Fibroblast of upper back skin (primary cell): ENCODE results near the gene AMMECR1.
A peak's percentile ranks its signal among the peaks of the same experiment; 100 is the strongest.

Experiments used
- DNase-seq: peaks from one replicate; pipeline ENCODE4 v3.0.0-alpha.2; 2013

Gene AMMECR1

DNA sequence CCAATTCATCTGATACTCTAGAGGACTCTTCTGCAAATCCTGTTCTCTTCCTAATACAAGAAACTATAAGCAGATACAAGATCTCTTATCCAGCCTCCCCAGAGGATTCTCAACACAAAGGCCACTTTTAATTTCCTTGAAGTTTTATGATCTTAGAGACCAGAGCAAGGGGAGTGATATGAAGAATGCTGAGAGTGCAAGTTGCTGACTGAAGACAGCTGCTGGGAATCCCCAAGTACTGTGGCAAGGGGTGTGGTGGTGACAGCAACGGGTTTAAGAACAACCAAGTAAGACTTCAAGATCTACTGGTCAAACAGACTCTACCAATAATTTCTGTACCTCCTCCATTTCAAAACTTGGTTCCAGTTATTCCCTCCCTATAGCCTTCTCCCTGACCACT is 7.0 kb downstream of the AMMECR1 start:
- no peak for DNase-seq

DNA sequence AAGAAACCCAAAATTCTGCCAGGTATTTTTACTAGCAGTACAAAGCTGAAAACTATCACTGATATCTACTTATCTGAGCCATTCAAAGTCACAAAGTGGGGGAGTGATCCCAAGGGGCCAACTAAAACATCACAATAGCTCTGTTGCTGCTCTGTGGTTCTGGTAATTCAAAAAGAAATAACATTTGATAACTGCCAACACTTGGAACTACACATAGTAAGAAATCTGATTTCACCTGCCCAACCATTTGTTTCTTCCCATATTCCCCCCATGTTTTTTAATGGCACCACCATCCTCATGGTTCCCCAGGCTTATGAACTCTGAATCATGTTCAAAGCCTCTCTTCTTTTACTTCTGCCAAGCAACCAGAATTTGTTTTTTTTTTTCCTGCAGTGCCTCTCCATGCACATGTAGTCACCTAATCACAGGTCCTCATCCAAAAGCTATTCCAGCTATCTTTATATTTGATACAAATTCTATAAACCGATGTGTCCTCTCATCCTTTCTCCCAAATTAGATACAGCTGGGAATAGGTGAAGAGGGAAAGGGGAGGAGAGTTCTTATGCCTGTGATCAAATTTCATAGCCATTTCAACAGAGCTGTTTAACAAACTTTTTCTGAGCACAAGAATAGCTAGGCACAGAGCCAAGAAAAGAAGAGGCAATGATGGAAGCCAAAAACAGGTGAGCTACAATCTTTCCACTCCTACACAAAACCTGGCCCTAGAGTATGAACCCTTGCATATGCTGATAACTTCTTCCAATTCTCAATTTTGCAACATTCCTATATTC is 7.7 kb downstream of the AMMECR1 start:
- DNase-seq: no peak

DNA sequence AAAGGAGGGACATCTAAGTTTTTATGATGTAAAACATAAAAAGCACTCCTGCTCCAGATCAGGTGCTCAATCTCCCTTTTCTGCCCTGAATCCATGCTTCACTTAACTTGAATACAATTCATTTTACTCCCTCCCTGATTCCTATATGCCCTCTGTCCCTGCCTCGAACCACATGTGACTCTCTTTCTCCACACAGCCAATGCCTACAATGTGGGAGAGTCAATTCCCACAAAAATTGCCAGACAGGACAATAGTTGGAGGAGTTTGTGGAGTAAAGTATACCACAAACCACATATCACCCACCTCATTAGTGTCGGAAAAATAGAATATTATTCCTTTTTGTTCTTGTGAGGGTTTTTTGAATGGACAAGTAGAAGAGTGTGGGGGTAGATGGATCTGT is 9.7 kb downstream of the AMMECR1 start:
- no peak for DNase-seq

DNA sequence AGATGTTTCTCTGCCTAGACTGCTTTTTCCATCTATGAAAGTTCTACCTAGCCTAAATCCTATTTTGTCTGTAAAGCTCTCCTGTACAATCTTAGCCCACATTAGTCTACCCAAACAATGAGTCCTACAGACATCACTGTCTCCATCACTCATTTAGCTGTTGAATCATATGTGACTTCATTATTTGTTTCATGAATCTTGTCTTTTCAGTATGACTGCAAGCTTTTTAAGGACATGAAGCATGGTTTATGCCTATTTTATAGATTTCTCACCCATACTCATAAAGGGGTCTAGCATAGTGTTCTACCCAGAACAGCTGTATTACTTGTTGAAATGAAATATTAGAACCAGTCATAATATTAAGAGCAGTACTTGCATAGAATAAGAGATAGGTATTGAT is 13.0 kb downstream of the AMMECR1 start:
- no peak for DNase-seq

DNA sequence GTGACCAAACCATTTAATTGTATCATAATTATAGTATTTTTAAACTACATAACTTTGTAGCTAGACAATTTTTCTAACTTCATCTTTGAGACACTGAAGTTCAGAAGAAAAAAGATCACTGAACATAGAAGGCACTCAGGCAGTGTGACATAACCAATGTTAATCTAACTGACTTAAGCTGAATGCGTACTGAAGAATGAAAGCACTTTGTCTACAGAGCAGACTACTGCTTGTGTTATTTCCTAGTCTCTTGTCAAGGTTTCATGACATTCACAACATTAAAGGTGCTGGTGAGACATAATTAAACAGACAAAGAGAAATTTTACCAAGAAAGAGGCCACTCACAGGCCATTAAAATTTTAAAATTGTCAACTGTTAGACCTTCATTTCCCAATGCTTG is 13.5 kb downstream of the AMMECR1 start:
- no peak for DNase-seq

DNA sequence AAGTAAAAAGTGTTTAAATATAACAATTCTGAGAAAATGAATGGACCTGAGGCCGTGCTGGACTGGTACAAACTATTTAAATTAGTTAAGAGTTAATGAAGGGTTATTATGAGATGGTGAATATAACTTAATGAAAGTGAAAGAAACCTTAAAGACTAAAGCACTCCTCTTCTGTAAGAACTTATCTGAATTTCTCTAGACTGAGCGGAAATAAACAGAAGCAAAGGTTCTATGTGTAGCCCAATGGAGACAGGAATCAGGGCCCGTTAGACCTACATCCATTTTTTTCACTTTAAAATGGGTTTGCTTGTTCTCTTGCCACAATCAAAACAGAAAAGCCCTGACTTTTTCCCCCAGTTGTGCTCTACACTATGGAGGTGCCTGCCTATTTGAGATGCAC is 14.9 kb downstream of the AMMECR1 start:
- no peak for DNase-seq

DNA sequence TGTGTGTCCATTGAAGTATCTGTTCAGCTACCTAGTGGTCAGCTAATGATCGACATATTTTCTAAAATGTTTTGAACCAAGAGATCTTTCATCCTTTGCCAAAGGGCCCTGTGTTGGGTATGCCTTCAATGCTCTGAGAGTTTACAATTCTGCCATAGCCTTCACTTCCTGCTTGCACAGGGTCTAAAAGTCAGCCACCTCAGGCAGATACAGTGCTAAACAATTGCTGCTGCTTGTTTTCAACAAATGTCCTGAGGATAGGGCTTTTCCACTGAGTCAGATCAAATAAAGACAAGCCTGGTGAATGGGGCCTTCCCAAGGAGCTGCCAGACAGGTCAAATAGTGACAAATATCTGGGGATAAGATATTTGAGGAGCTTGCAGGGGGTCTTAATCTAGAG is 16.7 kb downstream of the AMMECR1 start:
- no peak for DNase-seq

DNA sequence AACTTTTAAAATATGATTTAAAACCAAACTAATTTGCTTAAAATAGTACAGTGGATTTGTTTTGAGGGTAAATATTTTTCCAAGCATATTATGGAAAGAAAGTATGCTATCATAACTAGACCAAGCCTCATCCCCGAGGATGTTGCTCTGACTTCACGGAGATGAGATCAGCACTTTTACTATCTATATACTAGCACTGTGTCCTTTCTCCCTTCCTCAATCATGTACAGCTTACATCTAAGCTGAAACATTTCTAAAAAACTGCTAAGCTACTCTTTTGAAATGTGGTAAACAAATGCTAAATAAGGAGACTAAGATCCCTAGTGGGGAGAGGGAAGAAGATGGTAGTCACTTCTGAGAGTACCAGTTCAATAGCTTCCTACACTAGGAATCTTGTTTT is 23.8 kb downstream of the AMMECR1 start:
- no peak for DNase-seq

DNA sequence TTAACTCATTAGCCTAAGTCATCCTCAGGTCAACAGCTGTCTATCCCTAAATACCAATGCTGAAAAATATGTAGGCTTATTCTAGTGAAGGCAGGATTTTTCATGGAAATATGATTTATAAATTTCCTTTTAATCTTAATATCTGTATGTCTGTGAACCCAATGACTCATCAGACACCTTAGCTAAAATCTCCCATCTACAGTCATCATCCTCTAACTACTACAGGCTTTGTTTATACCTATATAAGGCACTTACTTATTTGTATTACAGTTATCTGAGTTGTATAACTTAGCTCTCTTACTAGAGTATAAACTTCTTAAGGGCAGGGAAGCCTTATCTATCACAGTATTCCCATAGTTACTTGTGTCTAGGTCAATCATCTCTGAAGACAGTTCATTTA is 24.2 kb downstream of the AMMECR1 start:
- peak; percentile 33 for DNase-seq

DNA sequence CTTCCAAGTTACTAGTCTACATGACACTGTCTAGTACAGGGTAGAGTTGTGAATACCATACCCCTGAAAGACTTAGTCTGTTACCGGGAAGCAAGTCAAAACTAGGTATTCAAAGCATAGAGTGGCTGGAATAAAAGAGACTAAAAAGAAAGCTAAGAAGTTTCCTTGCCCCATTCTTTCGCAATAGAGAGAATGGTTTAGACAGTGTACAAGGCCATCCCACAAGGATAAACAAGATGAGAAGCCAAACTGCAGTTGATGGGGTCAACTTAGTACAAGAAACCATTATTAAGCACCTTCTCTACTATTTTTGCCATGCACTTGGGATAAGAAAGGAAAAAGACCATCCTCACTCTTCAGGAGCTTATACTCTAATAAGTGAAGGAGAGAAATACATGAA is 30.3 kb downstream of the AMMECR1 start:
- no peak for DNase-seq

DNA sequence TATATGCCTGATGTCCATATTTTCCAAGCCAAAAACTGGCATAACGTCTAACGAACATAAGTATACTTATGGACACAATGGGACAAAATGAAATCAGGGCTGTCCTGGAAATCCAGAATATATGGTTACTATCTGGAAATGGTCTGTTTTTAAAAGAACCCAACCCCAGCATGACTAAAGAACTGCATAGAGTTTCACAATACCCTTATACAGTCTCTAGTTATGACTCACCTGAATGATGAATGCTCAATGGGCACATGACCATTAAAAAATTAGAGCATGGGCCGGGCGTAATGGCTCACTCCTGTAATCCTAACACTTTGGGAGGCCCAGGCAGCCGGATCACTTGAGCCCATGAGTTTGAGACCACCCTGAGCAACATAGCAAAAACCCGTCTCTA is 31.8 kb downstream of the AMMECR1 start:
- DNase-seq: peak; percentile 87

DNA sequence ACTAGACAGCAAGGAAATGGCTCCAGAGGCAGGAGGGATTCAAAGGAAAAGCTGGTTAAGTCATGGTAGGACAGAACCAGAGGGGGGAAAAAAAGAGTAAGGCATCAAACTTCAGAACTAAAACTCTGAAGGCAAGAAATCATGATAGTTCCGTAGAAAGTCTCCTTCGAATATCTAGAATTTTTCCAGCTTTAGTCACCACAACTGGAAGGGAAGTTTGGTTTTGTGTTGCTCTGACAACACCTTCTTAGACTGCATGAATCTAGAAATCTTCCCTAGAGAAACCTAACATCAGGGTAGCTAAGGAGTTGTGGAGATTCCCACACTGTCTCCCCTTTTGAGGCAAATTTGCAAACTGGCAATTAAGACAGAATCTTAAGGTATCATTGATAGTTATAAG is 33.7 kb downstream of the AMMECR1 start:
- DNase-seq: peak; percentile 86

DNA sequence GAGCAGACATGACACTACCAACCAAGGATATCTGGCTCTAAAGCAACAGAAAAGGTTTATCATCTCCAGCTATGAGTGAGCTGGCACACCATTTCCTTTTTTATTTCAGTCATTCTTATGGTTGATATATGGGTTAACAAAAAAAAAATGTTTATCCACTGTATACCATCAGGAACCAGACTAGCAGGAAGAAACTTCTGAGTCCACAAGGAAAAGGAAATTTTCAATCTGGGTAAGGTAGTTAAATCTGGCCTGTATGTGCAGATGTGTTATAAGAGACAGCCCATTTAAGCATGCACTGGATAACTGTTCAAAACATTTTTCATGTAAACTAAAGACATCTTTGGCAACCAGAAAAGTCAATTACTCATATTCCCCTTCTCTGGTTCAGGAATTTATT is 35.0 kb downstream of the AMMECR1 start:
- peak; percentile 11 for DNase-seq

DNA sequence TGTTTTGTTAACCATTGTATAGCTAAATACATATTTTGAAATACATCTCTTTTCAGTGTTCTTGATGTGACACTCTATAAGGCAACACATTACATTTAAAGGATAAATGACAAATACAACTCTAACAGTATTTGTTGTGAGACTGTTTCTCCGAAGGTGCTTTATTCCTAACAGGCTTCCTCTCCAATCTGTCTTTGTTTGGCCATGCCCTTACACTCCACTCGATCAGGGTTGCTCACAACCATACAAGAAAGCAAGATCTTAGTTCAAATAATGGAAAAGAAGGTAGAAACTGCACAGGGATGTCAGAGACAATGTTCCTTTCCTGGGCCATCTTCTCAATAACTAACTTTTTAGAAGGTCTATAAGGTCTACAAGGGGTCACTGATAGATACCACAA is 36.5 kb downstream of the AMMECR1 start:
- no peak for DNase-seq

DNA sequence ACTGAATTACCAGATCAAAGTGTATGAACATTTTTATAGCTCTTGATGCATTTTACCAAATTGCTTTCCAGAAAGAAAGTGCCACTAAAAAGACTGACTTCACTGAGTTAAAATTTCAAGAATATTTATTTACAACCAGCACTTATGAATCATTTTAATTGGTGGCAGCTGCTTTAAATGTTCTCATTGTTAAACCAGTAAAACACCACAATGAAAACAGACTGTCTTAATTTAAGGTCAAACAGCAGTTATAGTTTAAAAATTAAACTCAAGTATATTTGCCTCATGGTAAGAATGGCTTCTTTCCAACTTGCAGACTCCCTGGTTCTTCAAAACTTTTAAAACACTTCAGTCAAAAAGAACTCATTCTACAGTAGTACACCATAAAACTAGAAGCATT is 36.9 kb downstream of the AMMECR1 start:
- peak; percentile 73 for DNase-seq

DNA sequence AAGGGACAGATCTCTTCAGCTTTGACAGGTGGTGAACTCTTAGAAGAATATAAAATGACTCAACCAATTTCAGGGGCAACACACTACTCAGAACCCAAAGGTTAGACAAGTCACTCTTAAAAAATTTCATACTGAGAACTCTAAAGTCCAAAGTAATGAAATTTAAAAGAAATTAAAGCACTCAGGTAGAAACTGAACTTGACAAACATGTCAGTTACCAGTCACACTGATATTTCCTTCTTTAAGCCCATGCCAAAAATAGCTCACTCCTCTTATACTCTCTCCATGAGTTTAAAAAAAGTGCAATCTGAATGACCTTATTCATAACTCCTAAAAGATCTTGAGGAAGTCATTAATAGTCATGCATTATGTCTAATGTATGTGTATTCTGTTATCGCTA is 40.3 kb downstream of the AMMECR1 start:
- DNase-seq: no peak

DNA sequence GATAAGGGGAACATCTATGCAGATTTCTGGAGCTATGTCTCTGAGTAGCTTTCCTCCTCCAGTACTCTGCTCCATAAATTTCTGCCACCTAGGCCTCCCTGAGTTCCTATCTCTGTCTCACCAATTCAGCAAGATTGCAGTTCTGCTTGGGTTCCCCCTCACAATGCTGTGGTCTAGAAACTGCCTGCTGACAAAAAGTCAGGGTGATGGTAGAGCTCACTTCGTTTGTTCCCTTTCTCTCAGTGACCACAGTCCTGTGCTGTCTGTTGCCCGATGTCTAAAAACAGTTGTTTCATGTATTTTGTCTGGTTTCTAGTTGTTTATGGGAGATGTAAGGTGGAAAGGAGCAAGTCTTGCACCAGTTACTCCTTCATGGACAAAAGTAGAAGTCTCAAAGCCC is 41.1 kb downstream of the AMMECR1 start:
- DNase-seq: no peak

DNA sequence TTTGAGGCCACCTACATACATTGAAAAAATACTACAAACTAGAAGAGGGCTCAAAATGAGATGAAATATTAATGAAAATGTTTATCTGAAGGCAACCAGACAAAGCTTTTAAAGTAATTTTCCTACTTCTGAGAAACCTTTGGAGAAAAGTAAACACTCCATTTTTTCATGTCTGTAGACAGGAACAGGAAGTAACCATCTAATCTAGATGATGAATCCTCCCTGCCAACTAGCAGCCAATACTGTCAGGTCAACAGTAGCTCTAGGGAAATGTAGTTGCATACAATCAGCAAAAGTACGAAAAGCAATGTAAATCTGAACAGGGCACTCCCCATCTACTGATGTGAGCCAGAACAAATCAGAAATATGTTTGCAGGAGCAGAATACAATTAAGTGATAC is 49.0 kb downstream of the AMMECR1 start:
- DNase-seq: no peak

DNA sequence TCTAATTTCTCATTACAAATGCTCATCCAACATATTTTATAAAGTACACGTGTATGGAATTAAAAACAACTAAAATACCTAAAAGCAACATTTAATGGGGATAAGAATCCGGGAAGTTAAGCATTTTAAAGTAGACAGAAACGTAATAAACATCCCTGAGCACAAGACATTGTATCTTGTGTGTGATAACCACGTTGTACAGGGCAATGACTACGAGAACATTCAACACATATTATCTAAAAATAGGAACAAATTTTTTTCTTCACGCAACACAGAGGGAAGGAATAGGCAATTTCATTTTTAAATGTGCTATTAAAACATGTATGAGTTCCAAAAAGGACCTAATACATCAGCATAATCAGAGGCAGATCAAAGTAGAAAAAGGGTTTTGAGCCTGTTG is 49.5 kb downstream of the AMMECR1 start:
- DNase-seq: no peak

DNA sequence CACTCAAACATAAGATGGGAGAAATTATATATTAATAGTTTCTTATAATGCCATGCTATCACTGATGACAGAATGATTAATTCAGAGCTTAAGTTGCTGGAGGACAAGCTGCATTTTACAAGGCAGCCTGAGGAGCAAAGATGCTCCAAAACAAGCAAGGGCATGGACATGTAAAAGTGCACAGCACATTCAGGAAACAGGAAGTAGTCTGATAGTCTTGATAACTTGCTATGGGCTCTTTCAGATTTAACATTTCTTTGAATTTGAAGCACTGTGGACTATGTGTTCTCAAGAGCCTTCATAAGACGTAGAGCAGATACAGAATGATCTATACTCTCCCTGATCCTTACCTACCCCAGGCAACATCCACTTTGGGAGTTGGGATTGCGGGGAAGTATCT is 50.0 kb downstream of the AMMECR1 start:
- DNase-seq: no peak

DNA sequence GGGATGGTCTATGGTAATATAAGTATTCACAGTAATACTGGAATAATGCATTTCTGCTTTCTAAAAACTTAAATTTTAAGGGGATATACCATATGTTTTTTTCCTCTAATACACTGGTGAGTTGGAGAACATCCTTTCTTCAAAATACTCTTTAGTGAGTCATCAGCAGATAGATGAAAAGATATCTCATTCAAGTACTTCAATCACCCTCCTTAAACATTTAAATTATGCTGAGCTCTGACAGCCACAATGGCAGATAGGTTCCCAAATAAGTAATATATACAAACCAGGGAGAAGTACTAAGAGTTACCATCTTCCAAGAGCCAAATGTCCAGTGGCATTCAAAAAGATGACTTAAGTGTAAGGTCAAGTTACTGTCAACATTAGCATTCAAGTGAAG is 52.2 kb downstream of the AMMECR1 start:
- no peak for DNase-seq

DNA sequence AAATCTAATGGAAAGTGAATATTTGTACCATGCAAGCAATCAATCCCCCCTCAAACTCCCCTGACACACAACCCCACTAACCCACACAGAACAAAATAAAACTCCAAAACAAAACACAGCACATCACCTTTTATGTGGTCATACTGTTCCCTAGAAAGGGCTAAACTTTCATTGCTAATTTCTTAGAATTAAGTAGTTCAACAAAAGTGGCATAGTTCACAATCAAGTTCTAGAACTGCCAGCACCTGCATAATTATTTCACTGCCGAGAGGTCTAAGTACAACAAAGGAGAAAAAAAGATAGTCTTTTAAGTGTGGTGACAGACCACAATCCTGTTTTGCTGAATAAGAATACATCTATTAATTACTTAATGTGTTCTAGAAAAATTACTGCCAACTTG is 58.8 kb downstream of the AMMECR1 start:
- DNase-seq: no peak

DNA sequence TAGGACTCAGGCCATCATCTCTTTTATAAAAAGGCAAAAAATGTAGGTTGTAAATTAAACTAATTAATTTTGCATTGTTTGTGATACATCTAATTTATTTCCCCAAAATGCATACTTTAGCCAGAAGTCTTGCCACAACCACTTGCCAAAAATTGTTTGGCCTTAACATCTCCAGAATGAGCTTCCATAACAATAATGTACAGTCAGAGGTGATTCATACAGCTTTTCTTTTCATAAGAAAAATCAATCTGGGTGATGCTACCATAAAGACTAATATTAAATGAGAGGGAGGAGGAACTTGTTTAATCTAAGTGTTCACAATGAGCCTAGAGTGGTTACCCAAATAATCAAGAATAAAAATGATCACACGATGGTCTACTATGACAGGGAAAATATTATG is 59.3 kb downstream of the AMMECR1 start:
- DNase-seq: peak; percentile 36

DNA sequence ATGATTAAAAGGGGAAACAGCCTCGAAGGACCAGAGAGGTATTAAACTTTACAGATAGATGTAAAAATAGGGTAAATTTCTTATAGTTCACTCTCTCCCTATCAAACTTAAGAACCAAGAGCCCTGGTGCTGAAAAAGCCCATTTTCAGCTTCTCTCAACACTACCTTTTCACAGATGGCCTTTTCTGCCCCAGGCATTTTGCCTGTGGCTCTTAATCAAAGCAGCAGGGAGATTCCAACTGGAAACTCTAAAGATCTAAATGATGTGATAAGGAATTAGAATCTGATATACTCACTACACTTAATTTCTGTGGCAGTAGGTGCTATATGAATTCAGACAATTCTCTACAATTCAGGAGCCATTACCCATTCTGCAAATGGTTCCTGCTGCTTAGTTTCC is 60.0 kb downstream of the AMMECR1 start:
- no peak for DNase-seq

DNA sequence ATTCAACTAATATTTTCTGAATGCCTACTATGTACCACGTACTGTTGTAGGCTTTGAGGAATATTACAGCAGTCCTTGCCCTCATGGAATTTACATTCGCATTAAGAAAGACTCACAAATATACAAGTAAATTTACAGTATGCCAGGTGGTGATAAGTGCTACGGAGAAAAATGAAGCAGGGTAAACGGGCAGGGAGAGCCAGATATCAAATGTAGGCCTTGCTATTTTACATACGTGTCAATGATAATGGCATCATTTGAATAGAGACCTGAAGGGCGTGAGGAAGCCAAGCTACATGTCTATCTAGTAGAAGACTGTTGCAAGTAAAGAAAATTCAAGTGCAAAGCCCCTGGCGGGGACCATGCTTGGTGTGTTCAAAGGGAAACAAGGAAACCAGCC is 65.2 kb downstream of the AMMECR1 start:
- no peak for DNase-seq

DNA sequence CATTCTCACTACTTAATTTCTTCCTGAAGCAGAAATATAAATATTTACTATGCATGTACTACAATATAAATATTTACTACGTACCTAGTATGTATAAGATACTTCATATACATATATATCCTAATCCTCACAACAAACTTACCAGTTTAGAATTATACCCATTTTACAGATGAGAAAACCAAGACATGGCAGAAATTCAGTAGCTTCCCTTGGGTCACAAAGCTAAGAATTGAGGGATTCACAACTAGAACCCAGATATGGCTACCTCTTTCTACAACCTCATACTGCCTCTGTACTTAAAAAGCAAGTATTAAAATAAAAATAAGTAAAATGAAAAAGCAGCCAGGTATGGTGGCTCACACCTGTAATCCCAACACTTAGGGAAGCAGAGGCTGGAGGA is 65.9 kb downstream of the AMMECR1 start:
- DNase-seq: no peak
